ENCODE results near the gene UNG. TPM values are rescaled to one million over a fixed set of nuclear protein-coding genes. Genes with fewer than 3 reads are reported as not detected.

The UNG gene
- total RNA-seq, 1 experiment from 2014 or later = 188 TPM

DNA sequence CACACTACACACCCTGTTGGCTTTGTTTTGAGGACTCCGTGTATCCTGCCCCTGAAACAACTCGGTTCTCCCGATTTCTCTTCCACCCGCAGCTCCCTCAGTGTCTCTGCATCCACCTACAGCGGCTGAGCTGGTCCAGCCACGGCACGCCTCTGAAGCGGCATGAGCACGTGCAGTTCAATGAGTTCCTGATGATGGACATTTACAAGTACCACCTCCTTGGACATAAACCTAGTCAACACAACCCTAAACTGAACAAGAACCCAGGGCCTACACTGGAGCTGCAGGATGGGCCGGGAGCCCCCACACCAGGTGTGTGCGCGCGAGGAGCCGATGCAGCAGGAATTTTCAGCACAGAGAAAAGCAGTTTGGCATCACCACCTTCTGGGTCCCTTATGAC lies 14.6 kb upstream of the UNG start:
- H3K23ac ChIP-seq (ENCODE audit: insufficient read length, low read depth, low read length) = no peak overlapping the region
- no peak for DNase-seq
- H3K4me1 Mint-ChIP-seq = no peaks in the 10 kb centered on the region
- H2BK12ac ChIP-seq (ENCODE audit: insufficient read length, low read depth, low read length) = no peak overlapping the region
- H3K36me3 Mint-ChIP-seq (ENCODE audit: insufficient read depth in 1 of 3, low read depth in 3 of 3) = peaks cover 0 to 17% (median 16%) of the 10 kb centered on the region in 3 experiments; a peak in 6 of 7 replicates
- TF ChIP-seq, protein P1, sequence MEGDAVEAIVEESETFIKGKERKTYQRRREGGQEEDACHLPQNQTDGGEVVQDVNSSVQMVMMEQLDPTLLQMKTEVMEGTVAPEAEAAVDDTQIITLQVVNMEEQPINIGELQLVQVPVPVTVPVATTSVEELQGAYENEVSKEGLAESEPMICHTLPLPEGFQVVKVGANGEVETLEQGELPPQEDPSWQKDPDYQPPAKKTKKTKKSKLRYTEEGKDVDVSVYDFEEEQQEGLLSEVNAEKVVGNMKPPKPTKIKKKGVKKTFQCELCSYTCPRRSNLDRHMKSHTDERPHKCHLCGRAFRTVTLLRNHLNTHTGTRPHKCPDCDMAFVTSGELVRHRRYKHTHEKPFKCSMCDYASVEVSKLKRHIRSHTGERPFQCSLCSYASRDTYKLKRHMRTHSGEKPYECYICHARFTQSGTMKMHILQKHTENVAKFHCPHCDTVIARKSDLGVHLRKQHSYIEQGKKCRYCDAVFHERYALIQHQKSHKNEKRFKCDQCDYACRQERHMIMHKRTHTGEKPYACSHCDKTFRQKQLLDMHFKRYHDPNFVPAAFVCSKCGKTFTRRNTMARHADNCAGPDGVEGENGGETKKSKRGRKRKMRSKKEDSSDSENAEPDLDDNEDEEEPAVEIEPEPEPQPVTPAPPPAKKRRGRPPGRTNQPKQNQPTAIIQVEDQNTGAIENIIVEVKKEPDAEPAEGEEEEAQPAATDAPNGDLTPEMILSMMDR (conservative IDR thresholded peaks at IDR 0.05) = no peak
- H3K79me2 ChIP-seq (ENCODE audit: insufficient read depth, low read length) = no peaks in the 10 kb centered on the region
- WGBS (ENCODE audit: extremely low coverage, insufficient read length, low lambda C conversion rate) = no CpG with 5 or more reads among the region's 14 CpGs
- no peak overlapping the region for H3T11ph ChIP-seq (ENCODE audit: low read length)
- H3K18ac ChIP-seq (ENCODE audit: insufficient read length, low read depth, low read length) = no peak overlapping the region
- H3K14ac ChIP-seq (ENCODE audit: insufficient read depth, low read length) = no peak overlapping the region
- H3K9ac ChIP-seq (ENCODE audit: extremely low read depth, insufficient read length, low read length) = no peak overlapping the region
- no peak overlapping the region for H2AFZ ChIP-seq (ENCODE audit: low read length)
- H3K4ac ChIP-seq (ENCODE audit: low read depth, low read length) = no peak overlapping the region
- H2BK15ac ChIP-seq (ENCODE audit: low read depth, low read length) = no peak overlapping the region
- no peaks in the 10 kb centered on the region for H3K23me2 ChIP-seq (ENCODE audit: insufficient read length, low read depth, low read length, poor library complexity, severe bottlenecking)
- no peak overlapping the region for H4K91ac ChIP-seq (ENCODE audit: insufficient read length, low read depth, low read length)
- H2BK120ac ChIP-seq (ENCODE audit: low read depth, low read length, poor library complexity, severe bottlenecking) = no peak overlapping the region
- H2BK5ac ChIP-seq (ENCODE audit: insufficient read length, low read length) = no peak overlapping the region
- H3K4me1 ChIP-seq (ENCODE audit: insufficient read depth, low read length) = no peaks in the 10 kb centered on the region
- no peaks in the 10 kb centered on the region for H3K9me3 ChIP-seq (ENCODE audit: control insufficient read depth, low read depth, low read length)
- no peaks in the 10 kb centered on the region for H3K9me3 Mint-ChIP-seq
- H3K27me3 ChIP-seq (ENCODE audit: insufficient read depth, low read length) = no peaks in the 10 kb centered on the region
- H3K27me3 Mint-ChIP-seq (ENCODE audit: low read depth) = no peaks in the 10 kb centered on the region
- H3K56ac ChIP-seq (ENCODE audit: insufficient read length, low read depth, low read length) = no peak overlapping the region
- H3K4me3 Mint-ChIP-seq = no peak overlapping the region
- no peak overlapping the region for H3K27ac Mint-ChIP-seq
- H2BK20ac ChIP-seq (ENCODE audit: low read depth, low read length, poor library complexity, severe bottlenecking) = no peak overlapping the region
- H2AK5ac ChIP-seq (ENCODE audit: insufficient read length, low read length) = no peak overlapping the region
- no peak overlapping the region for H4K5ac ChIP-seq (ENCODE audit: insufficient read length, low read depth, low read length)
- no peak overlapping the region for H3K27ac ChIP-seq (ENCODE audit: insufficient read length, low read depth, low read length)
- no peak overlapping the region for H4K8ac ChIP-seq (replicated peaks; ENCODE audit: insufficient read length, low read depth, low read length)
- no peaks in the 10 kb centered on the region for H3K79me1 ChIP-seq (ENCODE audit: insufficient read depth, low read depth, low read length, poor library complexity, severe bottlenecking)
- H4K20me1 ChIP-seq (ENCODE audit: control insufficient read depth, insufficient read depth, insufficient read length) = no peaks in the 10 kb centered on the region
- H3K4me2 ChIP-seq (ENCODE audit: insufficient read depth, insufficient read length, low read length) = no peak overlapping the region
